ENCODE results near the gene PGD. TPM values are rescaled to one million over a fixed set of nuclear protein-coding genes. Genes with fewer than 3 reads are reported as not detected.

The PGD gene
- total RNA-seq, 1 donor from 2014 or later = 207 TPM

DNA sequence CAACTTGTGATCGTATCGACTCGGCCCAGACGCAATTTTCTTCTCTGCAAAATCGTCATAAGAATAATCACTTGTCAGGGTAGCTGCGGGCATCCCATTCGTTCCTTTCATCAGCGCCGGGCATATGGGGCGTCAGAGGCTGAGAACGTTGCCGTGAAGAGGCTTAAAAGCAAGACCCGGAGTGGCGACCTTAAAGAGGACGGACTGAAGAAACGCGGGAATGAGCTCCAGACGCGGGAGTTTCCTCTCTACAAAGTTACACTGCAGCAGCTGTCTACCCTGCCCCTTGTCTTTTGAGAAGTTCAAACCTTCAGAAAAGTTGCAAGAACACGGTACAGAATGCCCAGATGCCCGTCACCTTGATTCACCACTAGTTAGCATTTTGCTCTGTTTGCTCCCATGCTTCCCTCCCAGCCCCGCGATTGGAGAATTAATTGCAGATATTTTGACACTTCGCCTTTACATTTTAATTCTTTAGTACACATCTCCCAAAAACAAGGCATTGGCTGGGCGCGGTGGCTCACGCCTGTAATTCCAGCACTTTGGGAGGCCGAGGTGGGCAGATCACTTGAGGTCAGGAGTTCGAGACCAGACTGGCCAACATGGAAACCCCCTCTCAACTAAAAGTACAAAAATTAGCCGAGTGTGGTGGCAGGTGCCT, 32.3 kb downstream of the PGD start:
- Mint-ChIP-seq H3K4me1 (peaks cover 46% of the 10 kb centered on the region), H3K9me3 (no peaks in the 10 kb centered on the region), H3K27ac (peak overlapping the region; percentile 87), H3K27me3 (ENCODE audit: insufficient read depth, low read depth) (peaks cover 4% of the 10 kb centered on the region), H3K4me3 (peak overlapping the region; percentile 90), H3K36me3 (peaks cover 3% of the 10 kb centered on the region)
- peak overlapping the region; percentile 69 for H3K4me2 ChIP-seq
- no peaks in the 10 kb centered on the region for H4K20me1 ChIP-seq (ENCODE audit: low read depth)
- H3K9me3 ChIP-seq (ENCODE audit: low read depth) = no peaks in the 10 kb centered on the region
- no peaks in the 10 kb centered on the region for H3K27me3 ChIP-seq
- H3K4me3 ChIP-seq = peak overlapping the region; percentile 49
- H3F3A ChIP-seq (ENCODE audit: low read depth) = peaks cover 18% of the 10 kb centered on the region
- peaks cover 21% of the 10 kb centered on the region for H3K79me2 ChIP-seq (ENCODE audit: low read depth)
- H3K4me1 ChIP-seq = peaks cover 4% of the 10 kb centered on the region
- DNase-seq (ENCODE audit: low spot score) = peak; percentile 59
- peak overlapping the region; percentile 71 for H2AFZ ChIP-seq (replicated peaks)
- H3K36me3 ChIP-seq = no peaks in the 10 kb centered on the region
- H3K27ac ChIP-seq = no peak overlapping the region
- TF ChIP-seq EZH2phosphoT487 (IDR thresholded peaks at IDR 0.05) (no peak), CTCF (IDR thresholded peaks at IDR 0.05) (no peak), EZH2 (IDR thresholded peaks at IDR 0.05) (no peak)
- H3K9ac ChIP-seq = peak overlapping the region; percentile 41

DNA sequence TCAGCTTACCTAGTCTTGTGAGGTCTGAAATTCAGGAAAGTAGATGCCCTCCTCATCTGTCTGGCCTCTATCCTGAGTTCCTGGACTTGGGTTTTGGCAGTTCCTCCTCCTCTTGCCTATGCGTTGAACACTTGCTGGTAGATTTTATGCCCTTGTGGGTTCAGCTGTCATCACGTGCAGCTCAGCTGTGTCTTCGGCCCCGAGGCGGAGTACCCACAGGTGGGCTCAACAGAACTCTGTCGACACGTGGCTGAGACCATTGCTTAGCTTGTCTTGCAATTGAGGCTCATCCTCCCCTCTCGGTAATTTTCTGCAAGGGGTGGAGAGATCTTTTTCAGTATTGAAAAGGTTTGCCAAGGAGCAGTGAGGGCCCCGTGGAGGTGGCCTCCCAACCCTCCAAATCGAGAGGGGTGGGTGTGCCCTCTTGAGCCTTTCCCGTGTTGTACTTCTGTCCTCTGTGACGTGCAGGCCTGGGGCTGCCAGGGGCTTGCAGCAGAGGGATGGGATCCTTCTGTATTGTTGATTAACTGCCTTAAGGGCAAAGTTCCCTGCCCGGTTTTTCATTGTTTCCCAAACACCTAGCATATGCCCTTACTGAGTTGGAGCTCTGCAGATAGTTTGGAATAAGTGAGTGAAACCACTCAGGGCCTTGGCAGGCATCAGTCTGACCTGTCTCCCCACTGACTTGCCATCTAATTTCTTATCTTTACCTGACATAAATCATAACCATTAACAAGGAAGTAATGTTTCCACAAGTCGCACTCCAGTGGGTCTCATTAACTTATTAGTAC, 34.2 kb downstream of the PGD start:
- no peak for DNase-seq (ENCODE audit: low spot score)
- Mint-ChIP-seq H3K4me1 (peaks cover 43% of the 10 kb centered on the region), H3K27ac (no peak overlapping the region), H3K4me3 (peak overlapping the region; percentile 52), H3K36me3 (peaks cover 3% of the 10 kb centered on the region), H3K27me3 (ENCODE audit: insufficient read depth, low read depth) (peaks cover 4% of the 10 kb centered on the region), H3K9me3 (no peaks in the 10 kb centered on the region)
- TF ChIP-seq EZH2 (IDR thresholded peaks at IDR 0.05) (no peak), EZH2phosphoT487 (IDR thresholded peaks at IDR 0.05) (no peak), CTCF (IDR thresholded peaks at IDR 0.05) (no peak)
- H3K27ac ChIP-seq = no peak overlapping the region
- no peaks in the 10 kb centered on the region for H3K9me3 ChIP-seq (ENCODE audit: low read depth)
- peaks cover 18% of the 10 kb centered on the region for H3F3A ChIP-seq (ENCODE audit: low read depth)
- no peak overlapping the region for H3K4me3 ChIP-seq
- H3K9ac ChIP-seq = peak overlapping the region; percentile 4
- peaks cover 21% of the 10 kb centered on the region for H3K79me2 ChIP-seq (ENCODE audit: low read depth)
- H2AFZ ChIP-seq (replicated peaks) = no peak overlapping the region
- peaks cover 4% of the 10 kb centered on the region for H3K4me1 ChIP-seq
- H3K36me3 ChIP-seq = no peaks in the 10 kb centered on the region
- no peak overlapping the region for H3K4me2 ChIP-seq
- H3K27me3 ChIP-seq = no peaks in the 10 kb centered on the region
- H4K20me1 ChIP-seq (ENCODE audit: low read depth) = no peaks in the 10 kb centered on the region

- Histone ChIP-seq H2AFZ (replicated peaks) (no peak overlapping the region), H4K20me1 (ENCODE audit: low read depth) (no peaks in the 10 kb centered on the region), H3K79me2 (ENCODE audit: low read depth) (peaks cover 21% of the 10 kb centered on the region), H3K27ac (no peak overlapping the region), H3K4me3 (no peak overlapping the region), H3K36me3 (no peaks in the 10 kb centered on the region), H3K9me3 (ENCODE audit: low read depth) (no peaks in the 10 kb centered on the region), H3K4me2 (no peak overlapping the region), H3K9ac (peak overlapping the region; percentile 4), H3K4me1 (peaks cover 4% of the 10 kb centered on the region), H3K27me3 (no peaks in the 10 kb centered on the region), H3F3A (ENCODE audit: low read depth) (peaks cover 15% of the 10 kb centered on the region)
- Mint-ChIP-seq H3K36me3 (peaks cover 3% of the 10 kb centered on the region), H3K27me3 (ENCODE audit: insufficient read depth, low read depth) (peaks cover 4% of the 10 kb centered on the region), H3K4me1 (peaks cover 43% of the 10 kb centered on the region), H3K4me3 (no peak overlapping the region), H3K27ac (no peak overlapping the region), H3K9me3 (no peaks in the 10 kb centered on the region)
- no peak for DNase-seq (ENCODE audit: low spot score)
- TF ChIP-seq CTCF (IDR thresholded peaks at IDR 0.05) (no peak), EZH2 (IDR thresholded peaks at IDR 0.05) (no peak), EZH2phosphoT487 (IDR thresholded peaks at IDR 0.05) (no peak)
Observed at GRCh38 chr1:10433790-10434189, 34.9 kb downstream of the PGD start.
